ENCODE results near the gene CREB3L1.

CREB3L1 gene

DNA sequence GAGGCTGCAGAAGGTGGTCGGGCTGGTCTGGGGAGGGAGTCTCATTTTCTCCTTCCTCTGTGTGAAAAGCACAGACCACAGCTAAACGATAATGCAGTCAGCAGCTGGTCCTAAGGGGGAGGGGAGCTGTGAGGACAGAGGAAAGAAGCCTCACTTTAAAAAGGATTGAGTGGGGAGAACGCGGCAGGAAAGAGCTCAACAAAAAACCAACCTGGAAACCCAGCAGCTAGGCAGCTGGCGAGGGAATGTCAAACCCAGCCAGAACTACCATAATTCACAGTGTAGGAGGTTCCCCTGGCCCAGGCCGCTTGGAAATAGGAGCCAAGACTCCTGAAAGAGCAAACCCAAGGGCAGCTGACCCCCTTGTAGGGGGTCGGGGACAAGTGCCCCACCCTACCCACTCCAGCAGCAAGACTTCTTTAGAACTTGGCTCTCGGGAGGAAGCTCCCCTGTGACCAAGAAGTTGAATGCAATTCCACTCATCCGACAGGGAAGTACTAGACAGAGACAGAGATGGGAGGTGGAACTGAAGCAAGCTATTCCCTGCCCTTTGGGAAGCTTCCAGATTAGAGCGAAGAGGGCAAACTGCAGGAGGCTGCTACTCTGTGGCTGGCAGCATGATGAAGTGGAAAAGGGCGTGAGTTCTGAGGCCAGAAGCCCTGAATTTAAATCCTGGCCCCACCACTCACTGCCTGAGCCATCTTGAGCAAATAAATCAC is 53.3 kb downstream of the CREB3L1 start:
- DNase-seq, result no peak

GRCh38 chr11:46331282-46331984 is 54.0 kb downstream of the CREB3L1 start:
- DNase-seq, result no peak

DNA sequence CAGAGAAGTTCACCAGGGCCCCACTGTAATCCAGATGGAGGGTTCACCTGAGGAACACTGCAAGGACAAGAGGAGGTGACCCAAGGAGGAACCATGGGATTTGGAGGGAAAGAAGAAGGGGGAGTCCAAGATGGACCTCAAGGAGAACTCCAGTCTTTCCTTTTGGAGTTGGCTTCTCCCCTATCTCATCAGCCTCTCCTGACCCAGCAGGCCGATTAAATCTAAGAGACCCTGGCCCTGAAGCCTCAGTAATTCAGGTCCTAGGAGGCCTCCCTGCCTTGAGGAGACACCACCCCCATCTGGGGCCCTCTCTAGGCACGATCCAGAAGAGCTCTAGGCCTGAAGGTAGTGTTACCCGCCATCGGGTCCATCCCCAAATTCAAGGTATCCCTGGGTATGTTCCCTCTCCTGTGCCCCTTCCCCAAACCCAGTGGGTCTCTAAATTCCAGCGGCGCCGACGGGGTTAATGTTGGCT is 54.7 kb downstream of the CREB3L1 start:
- no peak for DNase-seq

DNA sequence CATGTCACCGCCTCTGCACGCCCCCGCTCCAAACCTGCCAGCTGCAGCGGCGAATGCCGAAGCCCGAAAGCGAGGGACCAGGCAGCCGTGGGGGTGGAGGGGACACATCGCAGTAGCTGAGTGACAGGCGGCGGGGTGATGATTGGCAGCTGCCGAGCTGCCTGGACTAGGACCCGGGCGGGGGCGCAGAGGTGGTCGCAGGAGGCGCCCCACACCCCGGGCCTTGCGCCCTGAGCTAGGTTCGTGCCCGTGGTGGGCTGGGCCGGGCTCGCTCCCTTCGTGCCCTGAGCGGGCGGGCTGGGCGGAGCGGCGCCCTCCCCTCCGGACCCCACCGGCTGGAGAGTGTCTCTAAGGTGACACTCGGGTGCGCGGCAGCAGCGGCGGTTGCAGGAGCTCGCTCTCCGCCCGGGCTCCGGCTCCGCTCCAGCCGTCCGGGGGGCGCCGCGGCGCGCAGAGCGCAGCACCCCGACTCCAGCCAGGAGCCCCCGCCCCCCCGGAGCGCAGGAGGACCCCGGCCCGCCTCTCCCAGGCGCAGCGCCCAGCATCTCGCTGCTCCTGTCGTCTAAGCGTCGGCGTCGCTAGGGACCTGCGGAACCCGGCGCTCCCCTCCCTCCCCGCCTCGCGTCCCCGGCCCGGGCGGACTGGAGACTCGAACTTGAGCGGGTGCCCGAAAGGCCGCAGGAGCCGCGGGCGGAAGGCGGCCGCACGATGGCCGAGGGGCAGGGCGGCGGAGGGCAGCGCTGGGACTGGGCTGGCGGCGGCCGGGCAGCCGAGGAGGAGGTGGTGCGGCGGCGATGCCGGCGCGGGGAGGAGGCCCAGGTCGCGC is 55.3 kb downstream of the CREB3L1 start:
- no peak for DNase-seq

DNA sequence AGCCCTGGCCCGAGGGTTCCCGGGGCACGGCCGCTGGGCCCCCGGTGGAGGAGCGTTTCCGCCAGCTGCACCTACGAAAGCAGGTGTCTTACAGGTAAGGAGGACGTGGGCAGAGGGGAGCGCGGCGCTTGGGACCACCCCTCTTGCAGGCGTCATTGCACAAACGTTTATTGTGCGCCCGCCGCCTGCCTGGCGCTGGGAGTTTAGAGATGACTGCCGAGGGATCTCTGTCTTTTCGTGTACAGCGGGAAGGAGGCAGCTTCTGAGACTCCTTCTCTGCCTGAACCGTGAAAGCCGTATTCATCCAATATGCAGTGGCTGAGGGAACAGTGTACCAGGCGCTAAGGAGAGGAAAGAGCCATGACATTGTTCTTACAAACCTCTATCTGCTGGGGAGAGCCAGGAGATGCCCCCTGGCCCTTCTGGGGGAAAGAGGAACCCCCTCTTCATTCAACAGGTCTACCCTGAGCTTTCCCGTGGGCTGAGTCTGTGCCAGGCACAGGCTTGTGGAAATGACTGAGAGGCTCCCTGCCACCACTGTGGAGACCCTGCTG is 56.0 kb downstream of the CREB3L1 start:
- DNase-seq, result no peak

DNA sequence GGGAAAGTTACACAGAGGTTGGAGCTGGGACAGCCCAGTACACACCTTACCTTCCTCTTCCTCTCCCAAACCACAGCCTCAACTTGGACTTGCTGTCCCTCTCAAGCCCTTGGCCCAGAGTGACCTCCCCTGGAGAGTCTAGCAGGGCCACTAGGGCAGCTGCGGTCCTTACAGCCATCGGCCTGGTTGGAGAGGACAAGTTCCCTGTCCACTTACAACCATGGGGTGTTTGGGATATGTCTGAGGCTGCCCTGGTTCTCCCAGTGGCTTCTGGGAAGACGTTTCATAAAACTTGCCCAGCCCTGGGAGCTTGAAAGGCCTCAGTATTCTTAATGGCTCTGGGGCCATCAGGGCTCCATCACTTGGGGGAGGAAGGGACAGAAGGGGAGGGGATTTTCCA is 56.7 kb downstream of the CREB3L1 start:
- no peak for DNase-seq

GRCh38 chr11:46335271-46335670 is 57.8 kb downstream of the CREB3L1 start:
- DNase-seq, result no peak

- DNase-seq, result no peak
These were observed 58.6 kb downstream of the CREB3L1 start for GRCh38 chr11:46335890-46336562.

DNA sequence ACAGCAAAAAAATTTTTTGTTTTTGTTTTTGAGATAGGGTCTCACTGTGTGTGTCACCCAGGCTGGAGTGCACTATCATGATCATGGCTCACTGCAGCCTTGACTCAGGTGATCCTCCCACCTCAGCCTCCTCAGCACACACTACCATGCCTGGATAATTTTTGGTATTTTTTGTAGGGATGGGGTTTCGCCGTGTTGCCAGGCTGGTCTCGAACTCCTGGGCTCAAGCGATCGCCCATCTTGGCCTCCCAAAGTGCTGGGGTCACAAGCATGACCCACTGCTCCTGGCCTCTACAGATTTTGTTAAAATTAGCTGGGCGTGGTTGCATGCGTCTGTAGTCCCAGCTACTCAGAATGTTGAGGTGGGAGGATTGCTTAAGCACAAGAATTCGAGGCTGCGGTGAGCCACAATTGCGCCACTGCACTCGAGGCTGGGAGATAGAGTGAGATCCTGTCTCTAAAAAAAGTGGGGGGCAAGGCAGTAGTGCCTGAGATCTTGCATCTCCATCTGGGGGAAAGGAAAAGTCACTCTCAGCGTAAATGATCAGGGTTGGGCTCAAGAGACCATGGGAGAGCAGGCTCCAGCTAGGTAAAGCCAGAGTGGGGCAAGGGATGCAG is 59.2 kb downstream of the CREB3L1 start:
- DNase-seq, result no peak

GRCh38 chr11:46337626-46338345 is 60.3 kb downstream of the CREB3L1 start:
- no peak for DNase-seq

- no peak for DNase-seq
These were observed 61.1 kb downstream of the CREB3L1 start for GRCh38 chr11:46338636-46338987.

DNA sequence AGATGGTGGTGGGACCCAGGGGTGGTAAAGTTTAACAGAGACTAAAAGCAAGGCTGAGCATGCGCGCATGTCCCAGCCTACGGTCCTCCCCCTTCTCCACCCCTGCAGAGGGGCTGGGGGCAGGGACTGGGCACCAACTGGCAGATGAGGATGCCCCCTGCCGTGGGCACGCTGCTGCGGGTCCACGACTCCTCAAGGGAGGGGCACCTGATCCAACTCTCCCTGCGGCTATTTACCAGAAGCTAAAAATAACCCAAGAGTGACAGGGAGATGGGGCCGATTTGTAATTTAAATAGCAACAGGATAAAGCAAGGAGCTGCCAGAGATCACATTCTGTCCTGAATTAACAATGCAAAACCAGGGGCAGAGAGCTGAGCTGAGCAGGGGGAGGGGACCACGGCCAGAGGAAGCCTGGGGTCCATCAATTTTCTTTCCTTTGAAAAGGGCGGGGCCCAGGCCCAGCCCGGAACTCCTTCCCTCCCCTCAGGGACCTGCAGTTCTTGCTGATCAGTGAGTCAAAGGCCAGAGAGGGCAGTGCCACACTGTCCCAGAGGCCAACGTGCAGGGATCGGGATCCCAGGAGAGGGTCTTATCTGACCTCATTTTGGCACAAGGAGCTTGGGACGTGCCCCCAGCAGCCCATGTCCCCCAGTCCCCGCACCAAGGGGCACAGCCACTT is 61.7 kb downstream of the CREB3L1 start:
- no peak for DNase-seq

GRCh38 chr11:46339816-46340215 is 62.4 kb downstream of the CREB3L1 start:
- no peak for DNase-seq

DNA sequence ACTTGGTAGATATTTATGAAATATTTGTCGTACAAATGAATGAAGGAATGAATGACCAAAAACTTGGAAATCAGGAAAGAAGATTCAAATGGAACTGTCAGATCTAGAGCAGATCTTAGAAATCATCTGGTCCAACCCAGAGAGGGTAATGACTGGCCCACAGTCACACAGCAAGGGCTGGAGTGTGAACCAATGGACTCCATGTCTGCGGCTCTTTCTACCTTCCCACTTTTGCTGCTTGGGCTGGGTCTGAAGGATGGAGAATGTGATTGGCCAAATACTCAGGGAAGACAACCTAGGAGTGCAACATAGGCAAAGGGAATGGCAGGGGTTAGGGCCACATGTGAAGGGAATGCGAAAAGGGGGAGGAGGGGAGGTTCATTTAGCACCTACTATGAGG is 64.0 kb downstream of the CREB3L1 start:
- no peak for DNase-seq

DNA sequence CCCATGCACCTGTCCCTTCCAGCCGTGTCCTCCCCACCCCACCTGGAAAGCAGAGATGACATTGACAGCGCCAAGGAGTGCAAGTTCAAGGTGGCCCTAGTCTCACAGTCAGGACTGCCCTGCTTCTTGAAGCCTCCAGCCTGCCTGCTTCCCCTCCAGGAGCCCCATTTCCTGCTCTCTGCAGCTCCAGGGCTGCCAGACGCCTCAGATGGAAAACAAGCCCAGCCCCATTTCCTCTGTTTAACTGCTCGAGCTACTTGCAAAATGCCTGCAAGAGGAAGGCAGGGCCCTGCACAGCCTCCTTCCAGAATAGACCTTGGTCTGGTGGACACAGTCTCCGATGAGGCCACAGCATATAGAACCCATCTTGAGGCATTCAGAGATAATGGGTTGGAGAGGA is 64.8 kb downstream of the CREB3L1 start:
- no peak for DNase-seq

GRCh38 chr11:46343520-46343919 is 66.1 kb downstream of the CREB3L1 start:
- no peak for DNase-seq

GRCh38 chr11:46345131-46345597 is 67.7 kb downstream of the CREB3L1 start:
- DNase-seq, result no peak

DNA sequence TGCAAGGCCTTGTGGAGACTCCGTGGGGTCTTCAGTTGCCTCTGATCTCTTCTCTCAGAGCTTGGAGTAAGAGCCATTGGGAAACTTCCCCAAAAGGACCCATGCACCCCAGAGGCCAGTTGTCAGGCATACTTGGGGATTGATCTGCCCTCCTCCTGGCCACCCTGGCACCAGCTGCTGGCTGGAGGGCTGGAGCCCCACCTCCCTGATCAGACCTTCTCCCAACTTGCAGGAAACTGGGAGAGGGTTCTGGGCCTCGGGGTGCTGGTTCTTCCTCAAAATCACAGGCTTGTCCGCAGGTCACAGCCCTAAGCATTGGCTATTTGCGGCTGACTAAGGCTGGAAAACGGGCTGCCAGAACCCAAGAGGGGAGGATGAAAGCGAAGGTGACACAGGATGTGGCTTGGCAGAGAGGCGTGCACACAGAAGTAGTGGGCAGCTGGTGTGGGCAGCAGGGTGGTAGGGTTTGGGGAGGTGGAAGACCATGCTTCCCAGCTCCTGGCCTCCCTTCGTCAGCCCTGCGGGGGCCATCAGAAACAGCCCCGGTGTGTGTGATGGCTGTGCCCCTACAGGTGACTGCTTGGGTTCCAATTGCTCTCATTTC is 68.5 kb downstream of the CREB3L1 start:
- no peak for DNase-seq

DNA sequence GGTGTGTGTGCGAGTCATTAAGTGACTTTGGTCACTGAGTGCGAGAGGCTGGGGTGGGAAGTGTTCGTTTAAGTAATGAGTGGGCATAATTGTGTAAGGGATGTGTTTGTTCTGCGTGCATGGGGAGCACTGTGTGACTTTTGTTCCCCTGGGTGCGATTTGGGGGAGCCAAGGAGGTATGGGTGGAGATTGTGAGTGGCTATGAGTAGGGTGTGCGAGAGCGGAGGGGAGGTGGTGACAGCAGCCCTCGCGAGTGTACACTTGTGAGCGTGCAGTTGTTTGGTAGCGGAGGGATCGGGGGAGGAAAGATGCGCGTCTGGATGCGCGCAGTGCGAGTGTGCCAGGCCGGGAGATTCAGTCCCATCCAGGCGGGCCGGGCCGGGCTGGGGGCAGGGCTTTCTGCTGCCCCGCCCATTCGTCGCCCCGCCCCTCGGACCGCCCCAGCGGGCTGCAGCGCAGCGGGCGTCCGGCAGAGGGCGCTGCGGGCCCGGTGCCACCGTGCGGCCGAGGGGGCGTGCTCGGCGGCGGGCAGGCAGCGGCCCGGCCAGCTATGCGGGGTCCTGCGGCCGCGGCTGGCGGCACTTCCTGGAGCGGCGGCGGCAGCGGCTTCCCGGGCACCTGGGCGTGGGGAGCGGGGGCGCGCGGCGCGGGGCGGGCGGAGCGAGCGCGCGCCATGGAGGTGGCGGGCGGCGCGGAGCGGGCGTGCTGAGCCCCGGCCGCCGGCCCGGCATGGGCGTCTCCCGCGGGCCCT is 69.6 kb downstream of the CREB3L1 start, which contains the start of gene DGKZ:
TSS of gene DGKZ (plus strand) at position 578 of the 751 bp plus-strand sequence. CDS start 197 bp downstream, outside the sequence.
- peak; percentile 75 for DNase-seq
